Measurements from ENCODE around the gene EXO5.
"Not testable (repeated sequence)": the region's sequence is repeated elsewhere in the genome, so short reads cannot be mapped to it uniquely, and the experiment has no call there.

EXO5 gene

DNA sequence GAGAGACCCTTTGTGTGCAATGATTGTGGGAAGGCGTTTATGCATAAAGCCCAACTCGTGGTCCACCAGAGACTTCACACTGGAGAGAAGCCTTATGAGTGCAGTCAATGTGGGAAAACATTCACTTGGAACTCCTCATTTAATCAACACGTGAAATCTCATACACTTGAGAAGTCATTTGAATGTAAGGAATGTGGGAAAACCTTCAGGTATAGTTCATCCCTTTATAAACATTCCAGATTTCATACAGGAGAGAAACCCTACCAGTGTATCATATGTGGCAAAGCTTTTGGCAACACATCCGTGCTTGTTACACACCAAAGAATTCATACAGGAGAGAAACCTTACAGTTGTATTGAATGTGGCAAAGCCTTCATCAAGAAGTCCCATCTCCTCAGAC, 38.4 kb downstream of the EXO5 start:
- no peak for DNase-seq (ENCODE audit: low read depth in 1 of 2, low spot score in 1 of 2)

DNA sequence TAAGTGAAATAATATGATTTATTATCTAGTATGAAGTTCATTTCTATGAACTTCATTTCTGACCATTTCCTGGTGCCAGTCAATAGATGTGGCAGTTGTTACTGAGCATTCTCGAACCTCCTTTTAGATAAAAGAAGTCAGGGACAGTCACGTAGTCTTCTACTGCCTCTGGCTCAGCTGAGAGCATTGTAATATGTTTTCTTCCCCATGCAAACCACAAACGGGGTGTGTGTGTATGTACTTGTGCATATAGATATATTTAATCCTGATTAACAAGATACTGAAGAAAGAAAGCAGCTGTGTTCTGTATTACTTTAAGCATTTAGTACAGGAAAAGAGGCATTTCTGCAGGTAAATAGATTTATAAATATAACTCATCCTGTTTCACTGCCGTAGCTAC, 44.5 kb downstream of the EXO5 start:
- no peak for DNase-seq (ENCODE audit: low read depth in 1 of 2, low spot score in 1 of 2)

GRCh38 chr1:40554807-40555206, 46.2 kb downstream of the EXO5 start:
- DNase-seq (ENCODE audit: low read depth in 1 of 2, low spot score in 1 of 2), result not testable (repeated sequence)

DNA sequence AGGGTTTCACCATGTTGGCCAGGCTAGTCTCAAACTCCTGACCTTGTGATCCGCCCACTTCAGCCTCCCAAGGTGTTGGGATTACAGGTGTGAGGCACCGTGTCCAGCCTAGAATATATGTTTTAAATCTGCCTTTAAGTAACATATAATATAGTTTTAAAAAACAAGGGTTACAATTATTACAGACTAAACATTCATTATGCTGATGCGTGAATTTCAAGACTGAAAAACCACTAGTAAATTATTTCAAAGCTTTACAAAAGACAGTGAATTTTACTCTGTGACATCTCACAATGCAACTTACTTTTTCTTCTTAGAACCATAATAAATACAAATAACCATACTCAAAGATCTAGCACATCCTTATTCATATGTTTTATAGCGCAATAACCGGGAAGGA, 47.6 kb downstream of the EXO5 start:
- no peak for DNase-seq (ENCODE audit: low read depth in 1 of 2, low spot score in 1 of 2)

DNA sequence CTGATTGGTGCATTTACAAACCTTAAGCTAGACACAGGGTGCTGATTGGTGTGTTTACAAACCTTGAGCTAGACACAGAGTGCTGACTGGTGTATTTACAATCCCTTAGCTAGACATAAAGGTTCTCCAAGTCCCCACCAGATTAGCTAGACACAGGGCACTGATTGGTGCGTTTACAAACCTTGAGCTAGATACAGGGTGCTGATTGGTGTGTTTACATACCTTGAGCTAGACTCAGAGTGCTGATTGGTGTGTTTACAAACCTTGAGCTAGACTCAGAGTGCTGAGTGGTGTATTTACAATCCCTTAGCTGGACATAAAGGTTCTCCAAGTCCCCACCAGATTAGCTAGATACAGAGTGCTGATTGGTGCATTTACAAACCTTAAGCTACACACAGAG, 49.7 kb downstream of the EXO5 start:
- not testable (repeated sequence) for DNase-seq (ENCODE audit: low read depth in 1 of 2, low spot score in 1 of 2)

DNA sequence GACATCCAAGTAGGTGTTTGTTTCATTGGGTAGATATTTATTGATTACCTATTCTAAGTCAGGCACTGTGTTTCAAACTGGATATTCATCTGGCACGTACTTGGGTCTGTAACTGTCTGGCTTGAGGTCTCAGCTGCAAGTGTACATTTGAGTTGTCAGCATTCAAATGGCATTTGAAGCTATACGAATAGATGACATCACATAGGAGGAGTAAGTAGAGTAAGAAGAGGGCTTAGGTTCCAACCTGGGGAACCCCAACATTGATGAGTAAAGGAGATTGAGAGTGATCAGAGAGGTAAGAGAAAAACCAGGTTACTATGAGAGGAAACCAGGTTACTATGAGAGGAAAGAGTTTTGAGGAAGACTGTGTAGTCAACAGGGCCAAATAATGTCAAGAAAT, 53.6 kb downstream of the EXO5 start:
- no peak for DNase-seq (ENCODE audit: low read depth in 1 of 2, low spot score in 1 of 2)

GRCh38 chr1:40563266-40563665, 54.7 kb downstream of the EXO5 start:
- no peak for DNase-seq (ENCODE audit: low read depth in 1 of 2, low spot score in 1 of 2)

- no peak for DNase-seq (ENCODE audit: low read depth in 1 of 2, low spot score in 1 of 2)
Observed at GRCh38 chr1:40564506-40564905, 55.9 kb downstream of the EXO5 start.

DNA sequence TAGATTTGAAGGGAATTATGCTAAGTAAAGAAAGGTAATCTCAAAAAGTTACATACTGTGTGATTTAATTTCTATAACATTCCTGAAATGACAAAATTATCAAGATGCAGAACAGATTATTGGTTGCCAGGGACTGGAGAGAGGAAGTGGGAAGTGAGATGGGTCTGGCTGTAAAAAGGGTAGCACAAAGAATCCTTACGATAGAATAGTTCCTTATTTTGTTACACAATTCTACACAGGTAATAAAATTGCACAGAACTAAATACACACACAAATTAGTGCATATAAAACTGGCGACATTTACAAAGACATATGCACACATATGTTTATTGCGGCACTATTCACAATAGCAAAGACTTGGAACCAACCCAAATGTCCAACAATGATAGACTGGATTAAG, 56.3 kb downstream of the EXO5 start:
- DNase-seq (ENCODE audit: low read depth in 1 of 2, low spot score in 1 of 2), result no peak

Data from activated CD4-positive, alpha-beta T cell treated with anti-CD3 and anti-CD28 coated beads, Interleukin-2, amount 50 U/mL, for 24 hours (primary cell).